Endothelial cell of umbilical vein (primary cell): ENCODE results near the gene BIRC5. TPM values are rescaled to one million over a fixed set of nuclear protein-coding genes. Genes with fewer than 3 reads are reported as not detected.

ENCODE experiments used
- BruUV-seq: library from RNA; stranded (reverse); fragments of 400-500 nt; replicated peaks from 2 replicates; lab custom pipeline; 2021; lab: Mats Ljungman, UMichigan
- CTCF ChIA-PET: fragments of 300-600, 350-600 bp; sonication (Branson Sonifier 250); formaldehyde crosslinking; loops from one replicate; lab custom pipeline; 2021; ENCODE audit warnings: antibody characterized with exemption, inconsistent platforms; lab: Charles Lee
- POLR2A ChIA-PET: fragments of 300-600, 350-600 bp; sonication (Branson Sonifier 250); formaldehyde crosslinking; loops from one replicate; lab custom pipeline; 2021; ENCODE audit warnings: antibody characterized with exemption, inconsistent platforms; lab: Charles Lee
- DNase-seq: peaks from one replicate; pipeline ENCODE4 v3.0.0-alpha.2; 2011; ENCODE audit warnings: low read depth, low spot score
- FAIRE-seq: peaks from 2 replicates; lab custom pipeline; 2011; peaks lifted over from hg19 to GRCh38; lab: Jason Lieb, UNC
- H2AFZ ChIP-seq: 2 replicates; pipeline ENCODE4 v1.6.0; 2012; ENCODE audit warnings: low read depth, low read length, control low read depth, inconsistent platforms
- H3K27ac ChIP-seq: 2 replicates; pipeline ENCODE4 v1.5.1; 2011; ENCODE audit warnings: low read depth, mild to moderate bottlenecking, control low read depth, low read length, moderate library complexity; ENCODE audit not compliant: insufficient read depth
- H3K27me3 ChIP-seq, 2 experiments: 2 replicates each; pipeline versions ENCODE4 v1.6.0 to v1.6.1; 2011; ENCODE audit warnings: low read length in 2 of 2, mixed read lengths in 1 of 2; ENCODE audit not compliant: control insufficient read depth in 2 of 2, insufficient read depth in 2 of 2
- H3K36me3 ChIP-seq, 2 experiments: 2 replicates in 1 of 2; 3 replicates in 1 of 2; pipeline ENCODE4 v1.5.1; 2011; ENCODE audit warnings: low read length in 2 of 2, mild to moderate bottlenecking in 1 of 2, moderate library complexity in 1 of 2; ENCODE audit not compliant: control insufficient read depth in 2 of 2, insufficient read depth in 2 of 2; ENCODE audit errors: extremely low read depth in 1 of 2
- H3K4me1 ChIP-seq: 3 replicates; pipeline ENCODE4 v1.5.1; 2011; ENCODE audit warnings: mild to moderate bottlenecking, low read length; ENCODE audit not compliant: control insufficient read depth, insufficient read depth; ENCODE audit errors: extremely low read depth
- H3K4me2 ChIP-seq: 2 replicates; pipeline ENCODE4 v1.6.1; 2011; ENCODE audit warnings: low read length, control low read depth, mixed read lengths; ENCODE audit not compliant: insufficient read depth
- H3K4me3 ChIP-seq, 3 experiments: fragments of 200-600 bp in 1 of 3; sonication (generic), shearing (Covaris generic) in 1 of 3; replicated peaks in 1 of 3; 2 replicates each; pipeline ENCODE4 v1.5.1; 2011 to 2016; ENCODE audit warnings: control low read depth in 3 of 3, low read length in 3 of 3, mild to moderate bottlenecking in 2 of 3, inconsistent platforms in 1 of 3, low read depth in 1 of 3, moderate library complexity in 1 of 3; ENCODE audit not compliant: insufficient read depth in 1 of 3
- H3K79me2 ChIP-seq: 2 replicates; pipeline ENCODE4 v1.6.0; 2012; ENCODE audit warnings: low read length, inconsistent platforms; ENCODE audit not compliant: control insufficient read depth, insufficient read depth
- H3K9ac ChIP-seq: replicated peaks from 2 replicates; pipeline ENCODE3; 2011; ENCODE audit warnings: low read length, control low read depth; ENCODE audit not compliant: insufficient read depth; ENCODE audit errors: extremely low read depth
- H3K9me1 ChIP-seq: replicated peaks from 3 replicates; pipeline ENCODE4 v1.6.0; 2011; ENCODE audit warnings: mild to moderate bottlenecking, low read length; ENCODE audit not compliant: control insufficient read depth, insufficient read depth; ENCODE audit errors: extremely low read depth
- H3K9me3 ChIP-seq: replicated peaks from 2 replicates; pipeline ENCODE4 v1.5.1; 2012; ENCODE audit warnings: low read length, inconsistent platforms; ENCODE audit not compliant: control insufficient read depth, insufficient read depth
- H4K20me1 ChIP-seq: replicated peaks from 2 replicates; pipeline ENCODE3; 2011; ENCODE audit warnings: mild to moderate bottlenecking, low read length; ENCODE audit not compliant: control insufficient read depth, insufficient read depth; ENCODE audit errors: extremely low read depth
- CTCF ChIP-seq, 2 donors: IDR thresholded peaks; 1 replicate in 1 of 2; 2 replicates in 1 of 2; pipeline ENCODE4 v1.5.1; 2011; ENCODE audit warnings: low read length in 2 of 2, mild to moderate bottlenecking in 2 of 2, moderate library complexity in 2 of 2, control low read depth in 1 of 2, inconsistent platforms in 1 of 2, low read depth in 1 of 2; ENCODE audit not compliant: insufficient read depth in 1 of 2; ENCODE audit errors: extremely low read depth in 1 of 2
- EZH2 ChIP-seq: IDR thresholded peaks from 2 replicates; pipeline ENCODE4 v1.6.1; 2012; ENCODE audit warnings: borderline replicate concordance, low read depth, mild to moderate bottlenecking, moderate library complexity, low read length, inconsistent platforms; ENCODE audit not compliant: severe bottlenecking
- FOS ChIP-seq: IDR thresholded peaks from 2 replicates; pipeline ENCODE4 v1.6.1; 2011; ENCODE audit warnings: mild to moderate bottlenecking, low read length, moderate library complexity, borderline replicate concordance; ENCODE audit not compliant: insufficient read depth
- GATA2 ChIP-seq: IDR thresholded peaks from 2 replicates; pipeline ENCODE4 v1.7.0; 2011; ENCODE audit warnings: low read depth, mild to moderate bottlenecking, moderate library complexity, mixed read lengths, low read length; ENCODE audit not compliant: insufficient read length, insufficient read depth
- JUN ChIP-seq: IDR thresholded peaks from 2 replicates; pipeline ENCODE4 v1.6.1; 2011; ENCODE audit warnings: borderline replicate concordance, low read depth; ENCODE audit not compliant: insufficient read length, insufficient read depth
- MYC ChIP-seq: IDR thresholded peaks from one replicate; pipeline ENCODE4 v1.6.1; 2011; ENCODE audit warnings: mild to moderate bottlenecking, low read depth, low read length
- POLR2AphosphoS5 ChIP-seq: IDR thresholded peaks from 2 replicates; pipeline ENCODE4 v1.6.1; 2012; ENCODE audit warnings: low read depth, mild to moderate bottlenecking, control low read depth, low read length, moderate library complexity; ENCODE audit not compliant: insufficient read depth
- dilution Hi-C: fragments of 300-500 bp; cut with MboI; formaldehyde crosslinking; loops from one replicate; pipeline ENCODE4 v1.15.0; 2019; ENCODE audit warnings: low sequenced_read_pairs; ENCODE audit not compliant: extremely low pct_ligation_motif_present
- intact Hi-C: fragments of 100-400 bp; cut with micrococcal nuclease; formaldehyde crosslinking; loops from one replicate; pipeline ENCODE4 v1.10.0; 2022
- polyA plus RNA-seq, 4 experiments: library from polyadenylated mRNA; depleted of rRNA in 3 of 4; stranded (reverse) in 3 of 4; unstranded in 1 of 4; fragments of >200 nt; gene quantifications; 2 replicates each; pipeline versions ENCODE4 v1.2.1 to v1.2.3, GENCODE V29; 2011 to 2012; ENCODE audit warnings: missing spikeins in 1 of 4
- total RNA-seq: library from RNA; stranded (reverse); gene quantifications from 2 replicates; pipeline ENCODE4 v1.2.3, GENCODE V29; 2021

The BIRC5 gene
- total and polyA plus RNA-seq, 2 donors (not counting 3 experiments of a cell fraction or from before 2014, with no cell fraction given) = 32.8 to 74.6 TPM

GRCh38 chr17:78206298-78206697 lies 7.8 kb upstream of the BIRC5 start:
- peaks cover 0 to 12% of the 10 kb centered on the region in 2 experiments for H3K36me3 ChIP-seq
- intact Hi-C loops = no loop called here
- ChIA-PET CTCF (interaction anchor here (0.7 to 1.5 kb wide), 4 partner anchors 9 to 45 kb away, joined by 4 to 6 read pairs (median 5); no protein-coding TSS in a partner anchor), POLR2A (no interaction called here)
- no peaks in the 10 kb centered on the region for H3K79me2 ChIP-seq
- H3K9ac ChIP-seq = no peak overlapping the region
- H2AFZ ChIP-seq = no peak overlapping the region
- no peaks in the 10 kb centered on the region for H4K20me1 ChIP-seq
- H3K9me3 ChIP-seq = no peaks in the 10 kb centered on the region
- dilution Hi-C loops = no loop called here
- FAIRE-seq (peak; percentile 28), DNase-seq (no peak)
- H3K27ac ChIP-seq = no peak overlapping the region
- no TSS peak for BruUV-seq
- H3K4me3 ChIP-seq = no peak overlapping the region
- H3K27me3 ChIP-seq = no peaks in the 10 kb centered on the region
- no peak for TF ChIP-seq EZH2
- no peak for TF ChIP-seq CTCF (IDR thresholded peaks at IDR 0.05; ENCODE audit: extremely low read depth in 1 of 2, insufficient read depth in 1 of 2, low read depth in 1 of 2, low read length in 2 of 2)
- no peak for TF ChIP-seq MYC
- no peak for TF ChIP-seq JUN
- no peak for TF ChIP-seq FOS
- H3K9me1 ChIP-seq = no peaks in the 10 kb centered on the region
- H3K4me1 ChIP-seq = no peaks in the 10 kb centered on the region
- no peak overlapping the region for H3K4me2 ChIP-seq

- BruUV-seq = no TSS peak
- H3K36me3 ChIP-seq = peaks cover 0 to 9% of the 10 kb centered on the region in 2 experiments
- no peaks in the 10 kb centered on the region for H3K27me3 ChIP-seq
- POLR2A ChIA-PET = no interaction called here
- H3K27ac ChIP-seq = no peak overlapping the region
- H4K20me1 ChIP-seq = no peaks in the 10 kb centered on the region
- no peak overlapping the region for H2AFZ ChIP-seq
- H3K9me1 ChIP-seq = no peaks in the 10 kb centered on the region
- H3K4me3 ChIP-seq = no peak overlapping the region
- DNase-seq (no peak), FAIRE-seq (no peak)
- CTCF ChIA-PET = no interaction called here
- intact Hi-C loops (no loop called here), dilution Hi-C loops (no loop called here)
- H3K4me1 ChIP-seq = no peaks in the 10 kb centered on the region
- no peak for TF ChIP-seq POLR2AphosphoS5
- TF ChIP-seq JUN = no peak
- no peak for TF ChIP-seq EZH2
- no peak for TF ChIP-seq FOS
- no peak for TF ChIP-seq GATA2
- H3K4me2 ChIP-seq = no peak overlapping the region
- H3K9ac ChIP-seq = no peak overlapping the region
- no peaks in the 10 kb centered on the region for H3K9me3 ChIP-seq
- no peaks in the 10 kb centered on the region for H3K79me2 ChIP-seq
These were observed 5.6 kb upstream of the BIRC5 start for GRCh38 chr17:78208486-78208885.
